T-helper 1 cell treated with Interleukin-12 subunit alpha and Interleukin-12 subunit beta and Interleukin-4 antibody, amounts not matched to agents 30 μg/mL and 1 μg/mL, for 36 hours (primary cell): ENCODE results near the gene IAH1.

ENCODE experiments used
- H3K27ac Mint-ChIP-seq: one replicate; pipeline ENCODE4 v1.8.0; 2021; ENCODE audit warnings: mild to moderate bottlenecking, mixed read lengths
- H3K27me3 Mint-ChIP-seq: one replicate; pipeline ENCODE4 v1.8.0; 2021; ENCODE audit warnings: low read depth, mixed read lengths
- H3K36me3 Mint-ChIP-seq: one replicate; pipeline ENCODE4 v1.8.0; 2021; ENCODE audit warnings: low read depth, mixed read lengths
- H3K4me1 Mint-ChIP-seq: one replicate; pipeline ENCODE4 v1.8.0; 2021; ENCODE audit warnings: low read depth, mixed read lengths
- H3K4me3 Mint-ChIP-seq: one replicate; pipeline ENCODE4 v1.8.0; 2021; ENCODE audit warnings: mild to moderate bottlenecking, moderate library complexity, mixed read lengths
- H3K9me3 Mint-ChIP-seq: one replicate; pipeline ENCODE4 v1.8.0; 2021; ENCODE audit warnings: mixed read lengths

IAH1 gene

GRCh38 chr2:9474361-9475057, at the start of gene IAH1:
Gene IAH1, plus strand, starts transcription at chr2:9474551. Its CDS starts 16 bp downstream, at chr2:9474567.
- Mint-ChIP-seq H3K4me1 (peaks cover 33% of the 10 kb centered on the region), H3K9me3 (no peaks in the 10 kb centered on the region), H3K36me3 (peaks cover 31% of the 10 kb centered on the region), H3K4me3 (peak within 1 kb of the TSS; percentile 77), H3K27ac (peak within 1 kb of the TSS; percentile 82), H3K27me3 (no peaks in the 10 kb centered on the region)

GRCh38 chr2:9428965-9429577, 45.3 kb upstream of the IAH1 start:
- no peak overlapping the region for H3K4me3 Mint-ChIP-seq

GRCh38 chr2:9430316-9431293, 43.7 kb upstream of the IAH1 start:
- peaks cover 34% of the 10 kb centered on the region for H3K36me3 Mint-ChIP-seq
- peak overlapping the region; percentile 50 for H3K27ac Mint-ChIP-seq

More at GRCh38 chr2:9428965-9429577, 45.3 kb upstream of the IAH1 start:
- Mint-ChIP-seq H3K27ac (no peak overlapping the region), H3K9me3 (no peaks in the 10 kb centered on the region), H3K27me3 (no peaks in the 10 kb centered on the region), H3K36me3 (peaks cover 34% of the 10 kb centered on the region), H3K4me1 (peaks cover 12% of the 10 kb centered on the region)

GRCh38 chr2:9434489-9434888, 39.9 kb upstream of the IAH1 start:
- Mint-ChIP-seq H3K27me3 (no peaks in the 10 kb centered on the region), H3K27ac (no peak overlapping the region), H3K9me3 (no peaks in the 10 kb centered on the region), H3K4me3 (no peak overlapping the region), H3K36me3 (peaks cover 42% of the 10 kb centered on the region), H3K4me1 (peaks cover 10% of the 10 kb centered on the region)

More at GRCh38 chr2:9430316-9431293, 43.7 kb upstream of the IAH1 start:
- Mint-ChIP-seq H3K27me3 (no peaks in the 10 kb centered on the region), H3K4me3 (no peak overlapping the region), H3K9me3 (no peaks in the 10 kb centered on the region), H3K4me1 (peaks cover 12% of the 10 kb centered on the region)

GRCh38 chr2:9439536-9439935, 34.8 kb upstream of the IAH1 start:
- Mint-ChIP-seq H3K4me1 (no peaks in the 10 kb centered on the region), H3K36me3 (peaks cover 32% of the 10 kb centered on the region), H3K9me3 (no peaks in the 10 kb centered on the region), H3K27me3 (no peaks in the 10 kb centered on the region), H3K4me3 (no peak overlapping the region), H3K27ac (no peak overlapping the region)

GRCh38 chr2:9440058-9440727, 34.2 kb upstream of the IAH1 start:
- no peak overlapping the region for H3K4me3 Mint-ChIP-seq
- H3K27ac Mint-ChIP-seq, result no peak overlapping the region
- peaks cover 3% of the 10 kb centered on the region for H3K4me1 Mint-ChIP-seq
- H3K9me3 Mint-ChIP-seq, result no peaks in the 10 kb centered on the region
- H3K36me3 Mint-ChIP-seq, result peaks cover 35% of the 10 kb centered on the region
- H3K27me3 Mint-ChIP-seq, result no peaks in the 10 kb centered on the region

- H3K4me3 Mint-ChIP-seq, result no peak overlapping the region
- H3K36me3 Mint-ChIP-seq, result peaks cover 36% of the 10 kb centered on the region
- H3K27ac Mint-ChIP-seq, result no peak overlapping the region
- H3K4me1 Mint-ChIP-seq, result peaks cover 5% of the 10 kb centered on the region
- no peaks in the 10 kb centered on the region for H3K27me3 Mint-ChIP-seq
- H3K9me3 Mint-ChIP-seq, result no peaks in the 10 kb centered on the region
Measured at GRCh38 chr2:9441556-9441955, 32.8 kb upstream of the IAH1 start.

- Mint-ChIP-seq H3K27me3 (no peaks in the 10 kb centered on the region), H3K36me3 (peaks cover 32% of the 10 kb centered on the region), H3K4me3 (no peak overlapping the region), H3K4me1 (peaks cover 5% of the 10 kb centered on the region), H3K9me3 (no peaks in the 10 kb centered on the region), H3K27ac (no peak overlapping the region)
Measured at GRCh38 chr2:9443526-9443925, 30.8 kb upstream of the IAH1 start.

- Mint-ChIP-seq H3K4me1 (peaks cover 5% of the 10 kb centered on the region), H3K9me3 (no peaks in the 10 kb centered on the region), H3K4me3 (no peak overlapping the region), H3K36me3 (peaks cover 35% of the 10 kb centered on the region), H3K27ac (no peak overlapping the region), H3K27me3 (no peaks in the 10 kb centered on the region)
Measured at GRCh38 chr2:9445089-9445488, 29.3 kb upstream of the IAH1 start.

GRCh38 chr2:9451231-9451630, 23.1 kb upstream of the IAH1 start:
- Mint-ChIP-seq H3K27me3 (no peaks in the 10 kb centered on the region), H3K9me3 (no peaks in the 10 kb centered on the region), H3K4me1 (no peaks in the 10 kb centered on the region), H3K27ac (no peak overlapping the region), H3K36me3 (peaks cover 17% of the 10 kb centered on the region), H3K4me3 (no peak overlapping the region)

GRCh38 chr2:9460441-9461017, 13.8 kb upstream of the IAH1 start:
- Mint-ChIP-seq H3K27ac (no peak overlapping the region), H3K4me3 (no peak overlapping the region), H3K4me1 (peaks cover 9% of the 10 kb centered on the region), H3K9me3 (no peaks in the 10 kb centered on the region), H3K36me3 (peaks cover 17% of the 10 kb centered on the region), H3K27me3 (no peaks in the 10 kb centered on the region)

GRCh38 chr2:9461079-9461478, 13.3 kb upstream of the IAH1 start:
- Mint-ChIP-seq H3K36me3 (peaks cover 19% of the 10 kb centered on the region), H3K27ac (no peak overlapping the region), H3K27me3 (no peaks in the 10 kb centered on the region), H3K4me3 (no peak overlapping the region), H3K4me1 (peaks cover 9% of the 10 kb centered on the region), H3K9me3 (no peaks in the 10 kb centered on the region)

- peaks cover 17% of the 10 kb centered on the region for H3K36me3 Mint-ChIP-seq
Measured at GRCh38 chr2:9462313-9462712, 12.0 kb upstream of the IAH1 start.

More at GRCh38 chr2:9462313-9462712, 12.0 kb upstream of the IAH1 start:
- H3K27me3 Mint-ChIP-seq, result no peaks in the 10 kb centered on the region
- peaks cover 11% of the 10 kb centered on the region for H3K4me1 Mint-ChIP-seq
- no peak overlapping the region for H3K27ac Mint-ChIP-seq
- no peak overlapping the region for H3K4me3 Mint-ChIP-seq
- no peaks in the 10 kb centered on the region for H3K9me3 Mint-ChIP-seq
